HL-60/S4 treated with retinoic acid at 250 ng/mL for 4 days and 3 days (cell line): ENCODE measurements around the gene GJB1.
"Not testable (repeated sequence)": the region's sequence is repeated elsewhere in the genome, so short reads cannot be mapped to it uniquely, and the experiment has no call there.

Experiments
- in situ Hi-C: fragments of 300-500 bp; cut with MboI; formaldehyde crosslinking; loops from 2 replicates; pipeline ENCODE4 v1.7.0; 2022; ENCODE audit warnings: low sequenced_read_pairs

Gene GJB1

DNA sequence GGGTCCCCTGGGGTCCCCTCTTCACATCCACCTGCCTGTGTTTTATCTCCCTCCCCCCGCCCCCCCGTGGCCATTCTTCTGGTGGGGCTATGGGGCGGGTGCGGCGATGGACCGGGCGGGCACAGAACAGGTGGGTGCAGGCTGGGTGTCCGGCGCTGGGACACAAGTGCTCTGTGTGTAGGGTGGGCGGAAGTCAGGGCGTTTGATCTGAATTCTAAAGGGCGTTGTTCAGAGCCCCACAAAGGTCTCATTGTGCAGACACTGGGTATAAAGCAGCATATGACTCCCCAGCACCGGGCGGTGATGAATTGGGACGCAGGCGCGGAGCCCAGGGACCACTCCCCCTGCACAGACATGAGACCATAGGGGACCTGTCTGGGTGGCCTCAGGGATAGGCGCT, at the start of gene GJB1:
TSS of gene GJB1 (plus strand) at position 296 of the 400 bp plus-strand sequence. CDS start 484 bp downstream, outside the sequence.
- in situ Hi-C loops: no loop called here

DNA sequence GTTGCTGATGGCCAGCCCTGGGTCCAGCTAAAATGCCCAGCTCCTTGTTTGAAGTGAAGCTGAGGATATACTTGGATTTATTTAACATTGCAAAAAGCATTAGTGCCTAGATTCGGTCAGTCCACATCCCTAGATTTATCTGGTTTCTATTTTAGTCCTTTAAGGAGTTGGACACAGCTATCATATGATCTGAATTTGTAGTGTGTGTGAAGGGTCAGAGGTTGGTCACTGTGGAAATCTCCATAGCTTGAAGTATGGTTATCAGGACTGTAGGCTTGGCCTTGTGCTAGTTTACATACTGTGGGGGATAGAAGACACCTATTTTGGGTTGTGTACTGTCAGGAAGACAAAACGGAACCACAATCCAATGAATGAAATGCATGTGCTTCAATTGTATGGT, 49.6 kb upstream of the GJB1 start:
- in situ Hi-C loops: no loop called here

DNA sequence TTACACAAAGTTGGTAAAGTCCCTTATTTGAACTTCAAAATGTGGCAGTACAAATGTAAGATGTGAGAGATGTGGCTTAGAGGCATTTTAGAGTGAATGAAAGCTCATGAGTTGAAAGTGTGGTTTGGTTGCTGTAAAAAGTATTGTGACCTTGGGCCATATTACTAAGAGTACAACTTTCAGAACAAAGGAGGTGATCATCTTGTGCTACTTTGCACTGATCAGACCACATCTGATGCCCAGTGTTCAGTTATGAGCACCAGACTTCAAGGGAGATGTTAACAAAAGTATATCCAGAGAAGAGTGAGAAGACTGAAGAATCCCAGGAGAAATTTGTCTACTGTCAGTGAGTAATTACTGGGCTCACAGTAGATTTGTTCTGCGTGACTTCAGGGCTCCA, 48.2 kb upstream of the GJB1 start:
- in situ Hi-C loops: no loop called here

- in situ Hi-C loops: no loop called here
Observed at GRCh38 chrX:71175531-71175930, 47.5 kb upstream of the GJB1 start.

GRCh38 chrX:71177327-71177726, 45.7 kb upstream of the GJB1 start:
- in situ Hi-C loops: no loop called here

- in situ Hi-C loops: no loop called here
Observed at GRCh38 chrX:71178908-71179307, 44.1 kb upstream of the GJB1 start.

DNA sequence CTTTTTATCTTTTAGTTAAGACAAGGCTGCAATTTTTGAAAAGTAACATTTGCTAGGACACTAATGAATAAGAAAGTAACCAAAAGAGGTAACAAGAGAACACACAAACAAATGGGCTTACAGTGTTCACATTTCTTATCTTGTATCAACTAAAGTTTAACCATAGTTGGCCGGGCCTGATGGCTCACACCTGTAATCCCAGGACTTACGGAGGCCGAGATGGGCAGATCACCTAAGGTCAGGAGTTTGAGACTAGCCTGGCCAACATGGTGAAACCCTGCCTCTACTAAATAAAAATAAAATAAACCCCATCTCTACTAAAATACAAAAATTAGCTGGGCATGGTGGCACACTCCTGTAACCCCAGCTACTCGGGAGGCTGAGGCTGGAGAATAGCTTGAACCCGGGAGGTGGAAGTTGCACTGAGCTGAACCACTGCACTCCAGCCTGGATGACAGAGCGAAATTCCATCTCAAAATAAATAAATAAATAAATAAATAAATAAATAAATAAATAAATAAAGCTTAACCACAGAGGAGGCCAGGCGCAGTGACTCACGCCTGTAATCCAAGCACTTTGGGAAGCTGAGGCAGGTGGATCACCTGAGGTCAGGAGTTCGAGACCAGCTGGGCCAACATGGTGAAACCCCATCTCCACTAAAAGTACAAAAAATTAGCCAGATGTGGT, 42.3 kb upstream of the GJB1 start:
- in situ Hi-C loops: not testable (repeated sequence)

DNA sequence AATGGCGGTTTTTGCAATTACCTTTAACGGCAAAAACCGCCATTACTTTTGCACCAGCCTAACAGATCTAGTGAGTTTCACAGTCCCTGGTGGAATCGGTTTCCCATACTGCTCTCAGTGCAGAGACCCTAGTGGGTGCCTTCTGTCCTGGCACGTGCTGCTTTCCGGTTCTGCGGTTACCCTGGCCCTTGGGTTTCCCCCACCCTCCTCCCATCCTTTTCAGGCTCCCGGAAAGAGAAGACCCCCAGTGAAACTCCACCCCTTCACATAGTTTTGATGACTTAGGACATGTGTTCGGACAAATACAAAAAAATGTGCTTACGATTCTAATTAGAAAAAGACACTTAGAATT, 41.5 kb upstream of the GJB1 start:
- in situ Hi-C loops: no loop called here

DNA sequence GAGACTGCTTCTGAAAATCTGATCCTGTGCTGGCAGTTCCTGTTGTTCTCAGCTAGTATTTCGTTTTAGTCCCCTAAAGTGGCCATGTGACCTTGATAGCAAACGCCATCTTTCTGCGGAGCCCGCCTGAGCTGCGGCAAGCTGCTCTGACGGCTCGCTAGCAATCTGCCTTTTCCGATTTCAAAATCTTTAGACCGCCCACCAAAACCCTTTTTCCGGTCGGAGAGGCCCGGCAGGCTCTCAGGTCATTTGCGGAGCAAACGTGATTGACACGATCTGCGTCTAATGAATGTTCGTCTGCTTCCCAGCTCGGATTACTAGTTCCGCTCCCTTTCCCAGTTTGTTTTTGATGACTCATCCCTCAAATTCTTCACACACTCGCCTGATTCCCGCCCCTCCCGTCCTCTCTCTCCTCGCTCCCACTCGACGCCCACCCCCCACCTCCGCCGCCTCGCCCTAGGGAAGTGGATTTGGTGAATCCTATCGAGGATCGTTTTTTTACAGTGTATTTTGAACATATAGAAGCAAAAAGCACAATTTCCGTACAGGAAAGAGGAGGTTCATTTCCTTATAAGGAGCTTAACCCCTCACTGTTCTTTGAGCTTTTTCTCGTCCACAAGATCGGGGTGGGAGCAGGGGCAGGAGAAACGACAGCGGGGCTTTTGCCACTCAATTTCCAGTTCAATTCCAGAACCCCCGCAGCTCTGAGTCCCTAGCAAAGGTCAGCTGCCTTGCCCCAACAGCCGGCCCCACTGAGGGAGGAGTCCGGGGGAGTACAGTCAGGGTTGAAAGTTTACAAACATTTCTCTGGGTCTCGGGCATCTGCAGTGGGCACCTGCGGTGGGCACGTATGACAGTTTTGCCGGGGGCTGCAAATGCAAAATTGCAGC, 40.9 kb upstream of the GJB1 start:
- in situ Hi-C loops: no loop called here

GRCh38 chrX:71182871-71183270, 40.2 kb upstream of the GJB1 start:
- in situ Hi-C loops: no loop called here

GRCh38 chrX:71183341-71183740, 39.7 kb upstream of the GJB1 start:
- in situ Hi-C loops: no loop called here

GRCh38 chrX:71184092-71184491, 38.9 kb upstream of the GJB1 start:
- in situ Hi-C loops: no loop called here

GRCh38 chrX:71184803-71185495, 38.1 kb upstream of the GJB1 start:
- in situ Hi-C loops: no loop called here

GRCh38 chrX:71191248-71191647, 31.8 kb upstream of the GJB1 start:
- in situ Hi-C loops: no loop called here

- in situ Hi-C loops: no loop called here
Observed at GRCh38 chrX:71195964-71196649, 26.9 kb upstream of the GJB1 start.

DNA sequence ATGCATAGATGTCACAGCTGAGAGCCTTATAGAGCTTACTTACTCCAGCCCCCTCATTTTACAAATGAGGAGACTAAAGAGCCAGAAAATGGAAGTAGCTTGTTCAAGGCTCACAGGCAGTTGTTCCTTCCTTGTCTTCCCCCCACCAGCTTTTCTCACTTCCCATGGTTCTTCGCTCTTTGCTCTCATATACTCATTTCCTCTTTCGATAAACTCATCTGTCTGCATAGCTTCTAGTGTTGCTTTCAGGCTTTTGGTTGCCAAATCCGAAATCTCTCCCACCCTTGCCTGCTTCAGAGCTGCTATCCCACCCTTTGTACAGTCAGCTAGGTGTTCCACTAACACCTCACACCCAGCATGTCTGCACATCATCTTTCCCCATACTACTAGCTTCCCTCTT, 25.0 kb upstream of the GJB1 start:
- in situ Hi-C loops: no loop called here

DNA sequence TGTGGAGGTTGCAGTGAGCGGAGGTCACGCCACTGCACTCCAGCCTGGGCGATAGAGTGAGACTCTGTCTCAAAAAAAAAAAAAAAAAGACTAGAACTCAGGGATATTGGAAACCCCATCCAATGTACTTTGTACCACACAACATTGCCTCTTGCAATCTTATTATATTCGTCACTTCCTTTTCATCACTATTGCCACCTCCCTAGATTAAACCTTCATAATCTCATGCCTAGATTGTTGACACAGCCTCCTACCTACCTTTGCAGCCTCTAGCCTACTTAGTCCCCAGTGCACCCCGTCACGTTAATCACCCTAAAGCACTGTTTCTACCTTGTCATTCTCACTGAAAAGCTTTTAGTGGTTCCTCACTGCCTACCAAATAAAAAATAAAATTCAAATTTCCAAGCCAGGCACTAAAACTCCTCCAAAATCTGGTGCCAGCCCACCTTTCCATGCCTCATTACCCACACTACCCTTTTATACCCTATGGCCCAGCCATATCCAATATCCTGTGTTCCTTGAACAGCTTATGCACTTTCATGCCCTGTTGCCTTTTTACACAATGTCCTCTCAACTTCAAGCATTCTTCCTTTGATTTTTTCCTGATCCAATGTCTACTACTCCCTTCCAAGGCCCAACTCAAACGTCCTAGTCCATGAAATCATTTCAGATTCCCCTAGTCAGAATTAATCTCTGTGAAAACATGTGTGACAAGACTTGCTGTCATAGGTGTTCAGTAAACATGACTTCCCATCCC, 23.6 kb upstream of the GJB1 start:
- in situ Hi-C loops: no loop called here

DNA sequence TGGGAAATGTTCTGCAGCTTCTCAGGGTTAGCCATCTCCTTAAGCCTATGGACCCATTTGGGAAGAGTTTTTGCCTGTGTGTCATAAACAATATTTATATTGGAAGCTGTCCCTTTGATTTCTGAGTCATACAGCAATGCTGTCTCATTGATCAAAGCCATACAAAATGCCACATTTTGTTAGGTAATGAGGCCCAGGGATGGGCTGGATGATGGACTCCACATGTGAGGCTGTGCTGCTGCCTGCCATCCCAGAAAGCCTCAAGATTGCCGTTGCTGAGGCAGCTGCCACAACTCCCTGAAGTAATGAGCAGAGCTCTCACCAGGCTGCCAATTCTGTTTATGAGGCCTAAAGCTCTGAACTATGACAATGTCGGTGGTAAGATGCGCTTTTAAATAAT, 12.2 kb upstream of the GJB1 start:
- in situ Hi-C loops: no loop called here

GRCh38 chrX:71212536-71212935, 10.5 kb upstream of the GJB1 start:
- in situ Hi-C loops: no loop called here

GRCh38 chrX:71214152-71214551, 8.9 kb upstream of the GJB1 start:
- in situ Hi-C loops: no loop called here
